Measurements from ENCODE around the gene ZDHHC6.
"Not testable (repeated sequence)": the region's sequence is repeated elsewhere in the genome, so short reads cannot be mapped to it uniquely, and the experiment has no call there.

The ZDHHC6 gene

DNA sequence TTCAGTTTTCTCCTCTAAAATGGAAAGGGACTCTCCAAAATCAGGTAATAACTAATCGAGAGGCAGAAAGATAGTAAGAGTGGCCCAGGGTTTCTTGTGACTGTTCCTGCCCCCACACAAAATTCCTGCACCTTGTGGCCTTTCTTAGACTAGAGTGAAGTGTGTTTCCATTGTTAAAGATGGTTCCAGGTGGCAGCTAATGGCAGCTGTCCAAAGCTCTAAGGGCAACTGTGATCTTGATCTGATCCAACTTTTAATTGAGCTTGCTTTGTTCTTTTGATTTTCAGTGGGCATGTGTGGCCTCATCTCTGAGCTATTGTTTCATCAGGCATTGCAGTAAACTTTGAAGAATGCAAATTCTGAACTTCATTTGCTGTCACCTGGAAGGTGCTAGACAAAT lies 53.4 kb downstream of the ZDHHC6 start:
- DNase-seq (ENCODE audit: low read depth in 2 of 3, low spot score in 1 of 3): no peak

DNA sequence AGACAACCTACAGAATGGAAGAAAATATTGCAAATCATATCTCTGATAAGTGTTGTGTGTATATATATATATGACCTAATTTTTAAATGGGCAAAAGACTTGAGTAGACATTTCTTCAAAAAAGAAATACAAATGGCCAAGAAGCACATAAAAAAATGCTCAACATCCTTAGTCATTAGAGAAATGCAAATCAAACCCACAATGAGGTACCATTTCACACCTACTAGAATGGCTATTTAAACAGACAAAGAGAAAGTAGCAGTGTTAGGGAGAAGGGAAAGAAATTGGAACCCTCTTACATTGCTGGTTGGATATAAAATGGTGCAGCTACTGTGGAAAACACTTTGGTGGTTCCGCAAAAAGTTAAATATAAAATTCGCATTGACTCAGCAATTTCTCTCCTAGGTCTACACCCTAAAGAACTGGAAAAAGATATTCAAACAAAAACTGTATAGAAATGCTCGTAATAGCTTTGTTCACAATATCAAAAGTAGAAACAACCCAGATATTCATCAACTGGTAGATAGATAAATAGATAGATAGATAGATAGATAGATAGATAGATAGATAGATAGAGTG lies 56.5 kb downstream of the ZDHHC6 start:
- DNase-seq (ENCODE audit: low read depth in 2 of 3, low spot score in 1 of 3): no peak

DNA sequence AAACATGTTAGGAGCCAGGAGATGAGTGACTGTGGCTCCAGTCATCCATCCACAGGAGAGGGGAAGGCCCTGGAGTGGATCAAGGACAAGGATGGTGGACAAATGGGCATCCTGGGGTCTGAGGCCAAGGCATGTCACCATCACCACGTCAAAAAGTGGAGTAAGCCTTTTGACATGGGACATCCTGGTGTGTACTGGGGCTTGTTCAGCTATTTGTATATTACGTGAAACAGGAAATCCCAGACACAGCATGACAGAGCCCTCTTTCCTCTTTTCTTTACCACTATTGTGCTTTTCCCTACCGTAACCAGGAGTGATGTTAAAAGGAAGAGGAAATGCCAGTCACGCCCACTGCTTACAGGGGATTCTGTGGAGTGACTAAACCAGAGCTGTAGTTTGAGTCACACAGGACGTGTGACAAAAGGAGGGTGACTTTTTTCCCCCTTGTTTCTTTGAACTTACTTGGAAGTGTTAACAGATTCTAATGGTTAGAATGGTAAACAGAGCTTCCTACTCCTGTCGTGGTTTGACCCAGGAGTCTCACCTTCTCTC lies 57.4 kb downstream of the ZDHHC6 start:
- peak in 2 of 3 donors; percentile 38 to 54 for DNase-seq (ENCODE audit: low read depth in 2 of 3, low spot score in 1 of 3)

GRCh38 chr10:112388548-112388947 lies 58.2 kb downstream of the ZDHHC6 start:
- no peak for DNase-seq (ENCODE audit: low read depth in 2 of 3, low spot score in 1 of 3)

DNA sequence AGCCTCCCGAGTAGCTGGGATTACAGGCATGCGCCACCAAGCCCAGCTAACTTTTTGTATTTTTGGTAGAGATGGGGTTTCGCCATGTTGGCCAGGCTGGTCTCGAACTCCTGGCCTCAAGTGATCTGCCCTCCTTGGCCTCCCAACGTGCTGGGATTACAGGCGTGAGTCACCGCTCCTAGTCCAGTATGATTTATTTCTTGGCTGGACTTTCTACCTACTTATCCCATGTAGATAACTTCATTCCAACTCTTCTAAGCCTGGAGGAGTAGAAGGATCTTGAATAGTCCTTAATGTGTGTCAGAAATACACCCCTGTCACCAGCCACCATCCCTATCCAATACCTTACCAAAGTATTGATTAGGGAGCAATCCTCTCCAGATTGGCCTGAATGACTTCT lies 58.7 kb downstream of the ZDHHC6 start:
- DNase-seq (ENCODE audit: low read depth in 2 of 3, low spot score in 1 of 3): not testable (repeated sequence)

GRCh38 chr10:112385201-112385600 lies 61.5 kb downstream of the ZDHHC6 start:
- DNase-seq (ENCODE audit: low read depth in 2 of 3, low spot score in 1 of 3): no peak

DNA sequence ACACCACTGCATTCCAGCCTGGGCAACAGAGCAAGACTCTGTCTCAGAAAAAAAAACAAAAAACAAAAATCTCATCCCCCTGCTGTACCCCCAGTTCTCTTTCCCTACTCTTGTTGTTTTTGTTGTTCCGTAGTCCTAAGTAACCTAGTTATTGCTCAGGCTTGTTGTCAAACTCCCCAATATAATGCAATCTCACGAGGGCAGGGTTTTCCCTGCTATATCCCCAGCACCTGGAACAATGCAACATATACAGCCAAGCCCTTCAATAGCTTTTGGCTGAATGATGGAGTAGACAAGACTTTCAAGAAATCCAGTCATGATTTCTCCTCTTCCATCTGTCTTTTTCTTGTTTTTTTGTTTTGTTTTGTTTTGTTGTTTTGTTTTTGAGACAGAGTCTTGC lies 62.6 kb downstream of the ZDHHC6 start:
- DNase-seq (ENCODE audit: low read depth in 2 of 3, low spot score in 1 of 3): no peak

DNA sequence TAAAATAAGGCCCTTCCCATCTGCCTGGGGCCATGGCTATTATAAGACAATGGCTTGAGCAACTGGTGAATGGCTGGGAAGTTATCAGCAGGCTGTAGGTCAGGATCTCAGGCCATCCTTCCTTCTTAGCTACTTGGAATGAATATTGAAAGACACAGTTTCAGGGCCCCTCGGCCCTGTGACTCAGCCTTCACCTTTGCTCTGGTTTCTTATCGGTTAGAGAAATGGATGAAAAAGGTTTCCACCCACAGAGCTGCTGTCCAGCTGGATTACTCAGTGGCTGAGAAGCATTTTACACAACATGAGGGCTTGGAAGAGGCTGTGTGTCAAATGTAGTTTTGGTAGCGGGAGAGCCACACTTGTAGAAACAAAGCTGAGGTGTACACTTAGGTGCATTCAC lies 63.4 kb downstream of the ZDHHC6 start:
- no peak for DNase-seq (ENCODE audit: low read depth in 2 of 3, low spot score in 1 of 3)

DNA sequence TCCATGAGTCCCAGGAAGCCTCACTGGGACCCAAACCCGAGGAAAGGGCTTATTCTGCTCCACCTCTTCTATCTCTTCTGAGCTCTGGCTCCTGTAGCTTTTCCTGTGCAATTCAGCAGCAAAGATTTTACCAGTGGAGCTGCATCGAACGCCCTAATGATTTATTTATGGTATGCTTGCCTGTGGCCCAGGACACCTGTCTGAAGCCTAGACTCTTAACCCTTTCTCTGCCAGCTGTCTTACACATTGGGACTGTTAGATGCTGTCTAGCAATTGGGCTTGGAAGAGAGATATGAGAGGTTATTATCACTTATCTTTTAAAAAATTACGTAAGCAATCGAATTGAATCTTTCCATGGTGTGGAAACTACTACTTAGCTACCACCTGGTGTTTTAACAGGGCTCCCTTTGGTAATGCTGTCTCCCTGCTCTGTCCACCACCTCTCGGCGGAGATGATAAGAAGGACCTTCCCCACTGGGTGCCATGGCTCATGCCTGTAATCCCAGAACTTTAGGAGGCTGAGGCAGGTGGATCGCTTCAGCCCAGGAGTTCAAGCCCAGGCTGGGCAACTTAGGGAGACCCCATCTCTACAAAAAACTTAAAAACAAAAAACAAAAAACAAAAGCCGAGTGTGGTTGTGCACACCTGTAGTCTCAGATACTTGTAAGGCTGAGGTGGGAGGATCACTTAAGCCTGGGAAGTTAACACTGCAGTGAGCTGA lies 64.0 kb downstream of the ZDHHC6 start:
- no peak for DNase-seq (ENCODE audit: low read depth in 2 of 3, low spot score in 1 of 3)

All from stimulated activated CD4-positive, alpha-beta T cell treated with anti-CD3 and anti-CD28 coated beads, Interleukin-12 subunit alpha, Interleukin-12 subunit beta, amount 100 ng/mL, for 48 hours (primary cell).